B cell (primary cell): ENCODE measurements around the gene GINM1.
A peak's percentile ranks its signal among the peaks of the same experiment; 100 is the strongest.

Source experiments
- CTCF ChIP-seq: fragments of 200-600 bp; IDR thresholded peaks from one replicate; pipeline ENCODE4 v1.8.0; 2022; ENCODE audit warnings: antibody characterized with exemption, mild to moderate bottlenecking
- EZH2 ChIP-seq: IDR thresholded peaks from 2 replicates; pipeline ENCODE4 v1.6.1; 2012; ENCODE audit warnings: borderline replicate concordance, low read depth, mild to moderate bottlenecking, moderate library complexity, low read length; ENCODE audit not compliant: insufficient read depth, poor library complexity, severe bottlenecking

- TF ChIP-seq CTCF (peak; percentile 83), EZH2 (no peak)
Observed at GRCh38 chr6:149545754-149546471, 20.3 kb upstream of the GINM1 start, which contains the start of gene PPIL4.
